Mucosa of descending colon (tissue), 3 donors: ENCODE results near the gene CRX. TPM values are rescaled to one million over a fixed set of nuclear protein-coding genes. Genes with fewer than 3 reads are reported as not detected.
"Not testable (repeated sequence)": the region's sequence is repeated elsewhere in the genome, so short reads cannot be mapped to it uniquely, and the experiment has no call there.

Source experiments
- ATAC-seq: fragments of 200-7000 bp; cut with Tn5 transposase; one replicate; pipeline ENCODE4 v1.9.1; 2020; ENCODE audit warnings: mild to moderate bottlenecking, moderate library complexity
- DNase-seq, 3 donors: peaks; one replicate each; pipeline ENCODE4 v3.0.0-alpha.2; 2020
- H3K36me3 ChIP-seq: fragments of 200-600 bp; one replicate; pipeline ENCODE4 v1.8.0; 2021; ENCODE audit warnings: low read depth, mild to moderate bottlenecking
- H3K4me1 ChIP-seq: fragments of 200-600 bp; one replicate; pipeline ENCODE4 v1.8.0; 2021; ENCODE audit warnings: low read depth, mild to moderate bottlenecking
- H3K4me3 ChIP-seq: fragments of 200-600 bp; one replicate; pipeline ENCODE4 v1.8.0; 2021; ENCODE audit warnings: mild to moderate bottlenecking
- H3K9me3 ChIP-seq: fragments of 200-600 bp; one replicate; pipeline ENCODE4 v1.8.0; 2021; ENCODE audit warnings: mild to moderate bottlenecking
- intact Hi-C, 2 donors: fragments of 100-400 bp; cut with DNase I in 1 of 2; cut with micrococcal nuclease in 1 of 2; formaldehyde crosslinking; loops; one replicate each; pipeline versions ENCODE4 v1.11.0 to v1.11.1; 2022; cut with DNase I, micrococcal nuclease
- long read RNA-seq, 2 donors: library from polyadenylated mRNA; unstranded; transcript quantifications; one replicate each; pipeline ENCODE4 v2.0.0, GENCODE V29; 2019 to 2021
- total RNA-seq, 3 donors: library from RNA; stranded (reverse); fragmentation: NEBNext Ultra II Directional in 2 of 3; extraction: Animal tissue kit (Norgen Biotek cat#: 25700) in 2 of 3; gene quantifications; one replicate each; pipeline versions ENCODE4 v1.2.1 to v1.2.4, GENCODE V29; 2021 to 2023
- TF ChIP-seq, protein P1 (sequence below): fragments of 200-600 bp; IDR thresholded peaks from one replicate; pipeline ENCODE4 v1.8.0; 2022; ENCODE audit warnings: antibody characterized with exemption, mild to moderate bottlenecking
- donor health status: DM: no; HTN: no; CAD: no; lungs with moderate emphysema.
- donor health status: DM: no; HTN: no; CAD: no.
- donor health status: DM: no; HTN: yes; CAD: no.

CRX gene
- not detected for total RNA-seq
- long read RNA-seq, donor 1 = 0 reads
- long read RNA-seq, donor 2 = 0 reads

DNA sequence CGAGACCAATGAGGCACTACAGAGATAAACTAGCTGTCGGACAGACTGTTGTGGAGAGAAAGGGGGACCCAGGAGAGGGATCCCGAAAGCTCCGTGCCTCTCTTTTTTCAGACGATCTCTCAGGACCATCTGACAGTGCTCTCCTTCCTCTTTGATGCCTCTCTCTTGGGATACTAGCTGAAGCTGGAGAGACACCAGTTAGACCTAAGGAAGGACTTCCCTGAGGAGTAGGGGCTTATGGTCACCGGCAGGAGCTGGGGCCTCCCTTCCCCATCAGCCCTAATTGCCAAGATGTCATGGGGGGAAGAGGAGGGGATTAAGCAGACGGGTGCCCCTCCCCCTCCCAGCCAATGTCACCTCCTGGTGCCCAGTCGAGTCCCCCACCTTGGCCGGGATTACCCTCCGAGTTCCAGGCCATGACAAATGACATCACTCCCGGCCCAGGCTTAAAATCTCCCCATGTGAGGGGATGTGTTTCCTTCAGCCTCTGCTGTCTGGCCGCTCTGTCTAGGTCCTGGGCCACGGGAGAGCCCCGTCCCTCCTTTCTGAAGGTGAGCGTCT is at the start of gene CRX:
Gene CRX, plus strand, starts transcription at position 478 of the 561 bp plus-strand sequence. CDS start 12,507 bp downstream, outside the sequence.
- intact Hi-C loops = no loop called here
- no peaks in the 10 kb centered on the region for H3K4me1 ChIP-seq
- DNase-seq (no peak), ATAC-seq (no peak)
- H3K36me3 ChIP-seq = no peaks in the 10 kb centered on the region
- TF ChIP-seq, protein P1, sequence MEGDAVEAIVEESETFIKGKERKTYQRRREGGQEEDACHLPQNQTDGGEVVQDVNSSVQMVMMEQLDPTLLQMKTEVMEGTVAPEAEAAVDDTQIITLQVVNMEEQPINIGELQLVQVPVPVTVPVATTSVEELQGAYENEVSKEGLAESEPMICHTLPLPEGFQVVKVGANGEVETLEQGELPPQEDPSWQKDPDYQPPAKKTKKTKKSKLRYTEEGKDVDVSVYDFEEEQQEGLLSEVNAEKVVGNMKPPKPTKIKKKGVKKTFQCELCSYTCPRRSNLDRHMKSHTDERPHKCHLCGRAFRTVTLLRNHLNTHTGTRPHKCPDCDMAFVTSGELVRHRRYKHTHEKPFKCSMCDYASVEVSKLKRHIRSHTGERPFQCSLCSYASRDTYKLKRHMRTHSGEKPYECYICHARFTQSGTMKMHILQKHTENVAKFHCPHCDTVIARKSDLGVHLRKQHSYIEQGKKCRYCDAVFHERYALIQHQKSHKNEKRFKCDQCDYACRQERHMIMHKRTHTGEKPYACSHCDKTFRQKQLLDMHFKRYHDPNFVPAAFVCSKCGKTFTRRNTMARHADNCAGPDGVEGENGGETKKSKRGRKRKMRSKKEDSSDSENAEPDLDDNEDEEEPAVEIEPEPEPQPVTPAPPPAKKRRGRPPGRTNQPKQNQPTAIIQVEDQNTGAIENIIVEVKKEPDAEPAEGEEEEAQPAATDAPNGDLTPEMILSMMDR = no peak
- H3K4me3 ChIP-seq = no peak within 1 kb of the TSS
- no peaks in the 10 kb centered on the region for H3K9me3 ChIP-seq

DNA sequence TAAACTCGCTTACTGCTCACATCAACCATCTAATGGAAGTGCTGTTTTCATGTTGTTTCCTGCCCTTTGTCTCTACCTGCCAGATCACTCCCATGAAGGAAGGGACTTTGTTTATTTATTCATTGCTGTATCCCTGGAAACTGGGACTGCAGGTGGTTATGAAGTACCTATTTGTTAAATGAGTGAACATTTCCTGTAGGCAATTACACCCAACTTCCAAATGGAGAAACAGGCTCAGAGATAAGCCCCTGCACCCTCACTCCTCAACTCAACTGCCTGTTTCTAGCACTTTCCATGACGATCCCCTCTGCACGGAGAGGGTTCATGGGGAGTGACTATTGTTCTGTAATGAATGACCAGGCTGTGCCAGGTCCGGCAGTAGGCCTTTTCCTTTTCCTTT is 45.2 kb upstream of the CRX start:
- ATAC-seq (peak; percentile 71), DNase-seq (peak in 1 of 3 donors; percentile 41)
- TF ChIP-seq, protein P1 = no peak
- intact Hi-C loops = no loop called here
- Histone ChIP-seq H3K4me1 (peaks cover 32% of the 10 kb centered on the region), H3K36me3 (no peaks in the 10 kb centered on the region), H3K9me3 (no peaks in the 10 kb centered on the region), H3K4me3 (no peak overlapping the region)

DNA sequence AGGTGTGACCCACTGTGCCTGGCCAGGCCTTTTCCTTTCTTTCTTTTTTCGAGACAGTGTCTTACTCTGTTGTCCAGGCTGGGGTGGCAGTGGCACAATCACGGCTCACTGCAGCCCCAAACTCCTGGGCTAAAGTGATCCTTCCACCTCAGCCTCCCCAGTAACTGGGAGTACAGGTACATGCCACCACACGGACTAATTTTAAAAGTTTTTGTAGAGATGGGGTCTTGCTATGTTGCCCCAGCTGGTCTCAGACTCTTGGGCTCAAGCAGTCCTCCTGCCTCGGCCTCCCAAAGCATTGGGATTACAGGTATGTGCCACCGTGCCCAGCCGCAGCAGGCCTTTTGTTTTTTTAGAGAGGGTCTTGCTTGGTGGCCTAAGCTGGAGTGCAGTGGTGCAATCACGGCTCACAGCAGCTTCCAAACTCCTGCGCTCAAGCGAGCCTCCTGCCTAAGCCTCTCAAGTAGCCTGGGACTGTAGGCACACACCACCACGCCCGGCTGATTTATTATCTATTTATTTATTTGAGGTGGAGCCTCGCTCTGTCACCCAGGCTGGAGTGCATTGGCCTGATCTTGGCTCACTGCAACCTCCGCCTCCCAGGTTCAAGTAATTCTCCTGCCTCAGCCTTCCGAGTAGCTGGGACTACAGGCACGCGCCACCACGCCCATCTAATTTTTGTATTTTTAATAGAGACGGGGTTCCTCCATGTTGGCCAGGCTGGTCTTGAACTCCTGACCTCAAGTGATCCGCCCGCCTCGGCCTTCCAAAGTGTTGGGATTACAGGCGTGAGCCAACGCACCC is 44.3 kb upstream of the CRX start:
- H3K9me3 ChIP-seq, intact Hi-C loops, H3K36me3 ChIP-seq: not testable (repeated sequence)
- peak; percentile 55 for ATAC-seq
- DNase-seq = peak in 2 of 3 donors; percentile 63 to 69
- Histone ChIP-seq H3K4me1 (peaks cover 32% of the 10 kb centered on the region), H3K4me3 (peak overlapping the region; percentile 96)

DNA sequence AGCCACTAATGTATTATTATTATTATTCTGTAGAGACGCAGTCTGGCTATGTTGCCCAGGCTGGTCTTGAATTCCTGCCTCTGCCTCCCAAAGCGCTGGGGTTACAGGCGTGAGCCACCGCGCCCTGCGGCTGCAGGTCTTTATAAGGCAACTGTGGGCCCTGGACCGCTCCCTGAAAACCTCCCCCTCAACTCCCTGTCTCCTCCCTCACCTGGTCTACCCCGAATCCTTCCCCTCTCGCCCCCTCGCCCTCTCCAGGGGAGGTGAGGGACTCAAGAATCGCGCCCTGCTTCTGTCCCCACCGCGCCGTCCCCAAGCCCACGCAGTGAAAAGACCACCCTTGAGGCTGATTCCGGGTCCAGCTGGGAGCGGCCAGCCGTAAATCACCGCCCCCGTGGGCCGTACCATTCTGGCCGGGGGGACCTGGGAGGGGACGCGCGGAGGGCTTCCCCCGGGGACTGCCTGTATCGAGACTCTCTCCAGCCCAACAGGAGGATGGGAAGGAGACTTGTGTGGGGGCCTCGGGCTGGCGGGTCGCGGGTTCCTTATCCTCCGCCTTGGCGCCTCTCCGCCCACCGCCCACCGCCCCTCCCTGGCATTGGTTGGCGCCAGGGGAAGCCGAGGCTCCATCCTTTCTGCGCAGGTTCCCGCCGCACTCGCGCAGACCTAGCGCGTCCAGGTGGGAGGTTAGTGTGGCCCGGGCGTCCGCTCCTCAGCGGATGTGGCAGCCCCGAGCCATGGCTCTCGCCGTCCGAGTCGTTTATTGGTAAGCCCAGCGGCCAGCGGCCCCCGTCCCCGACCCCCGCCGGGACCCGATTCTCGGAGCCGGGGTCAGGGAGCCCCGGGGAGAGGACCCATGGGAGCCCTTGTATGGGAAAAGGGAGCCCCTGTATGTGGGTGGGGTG is 43.4 kb upstream of the CRX start, which contains the start of gene SELENOW:
Gene SELENOW, plus strand, starts transcription at position 655 of the 905 bp plus-strand sequence. Its CDS starts 83 bp downstream, at position 738.
- H3K9me3 ChIP-seq = no peaks in the 10 kb centered on the region
- H3K4me3 ChIP-seq = peak within 1 kb of the TSS; percentile 96
- DNase-seq (peak; percentile 86 to 92 (median 90)), ATAC-seq (peak; percentile 84)
- H3K36me3 ChIP-seq = no peaks in the 10 kb centered on the region
- TF ChIP-seq, protein P1 = no peak
- peaks cover 32% of the 10 kb centered on the region for H3K4me1 ChIP-seq
- intact Hi-C loops = no loop called here

DNA sequence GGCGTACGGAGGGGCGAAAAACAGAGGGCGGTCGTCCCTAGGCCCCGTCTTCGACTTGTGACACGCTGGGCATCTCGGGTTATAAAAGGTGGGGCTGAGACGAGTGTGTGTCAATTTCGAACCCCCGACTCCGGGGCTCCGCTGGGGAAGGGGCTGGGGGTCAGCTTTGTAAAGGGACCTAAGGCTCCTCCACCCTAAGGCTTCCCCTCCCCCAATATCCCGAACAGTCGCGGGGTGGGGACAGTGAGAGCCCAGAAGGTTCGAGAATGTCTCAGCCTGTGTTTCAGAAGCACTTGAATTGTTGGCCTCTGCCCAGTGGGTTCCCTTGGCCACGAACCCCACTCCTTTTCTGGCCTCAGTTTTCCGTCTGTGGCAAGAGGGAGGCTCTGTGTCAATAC is 42.8 kb upstream of the CRX start:
- DNase-seq = peak in 2 of 3 donors; percentile 66 to 72
- H3K4me1 ChIP-seq = peaks cover 32% of the 10 kb centered on the region
- intact Hi-C loops = no loop called here

More for the DNA sequence above, 42.8 kb upstream of the CRX start:
- TF ChIP-seq, protein P1 = no peak
- H3K4me3 ChIP-seq = peak overlapping the region; percentile 96
- H3K36me3 ChIP-seq = no peaks in the 10 kb centered on the region
- peak; percentile 5 for ATAC-seq
- no peaks in the 10 kb centered on the region for H3K9me3 ChIP-seq
